ENCODE measurements around the gene CHST13.

- TF ChIP-seq POLR2AphosphoS5 (IDR thresholded peaks at IDR 0.05; ENCODE audit: low read depth, low read length): no peak
- TF ChIP-seq, protein P1, sequence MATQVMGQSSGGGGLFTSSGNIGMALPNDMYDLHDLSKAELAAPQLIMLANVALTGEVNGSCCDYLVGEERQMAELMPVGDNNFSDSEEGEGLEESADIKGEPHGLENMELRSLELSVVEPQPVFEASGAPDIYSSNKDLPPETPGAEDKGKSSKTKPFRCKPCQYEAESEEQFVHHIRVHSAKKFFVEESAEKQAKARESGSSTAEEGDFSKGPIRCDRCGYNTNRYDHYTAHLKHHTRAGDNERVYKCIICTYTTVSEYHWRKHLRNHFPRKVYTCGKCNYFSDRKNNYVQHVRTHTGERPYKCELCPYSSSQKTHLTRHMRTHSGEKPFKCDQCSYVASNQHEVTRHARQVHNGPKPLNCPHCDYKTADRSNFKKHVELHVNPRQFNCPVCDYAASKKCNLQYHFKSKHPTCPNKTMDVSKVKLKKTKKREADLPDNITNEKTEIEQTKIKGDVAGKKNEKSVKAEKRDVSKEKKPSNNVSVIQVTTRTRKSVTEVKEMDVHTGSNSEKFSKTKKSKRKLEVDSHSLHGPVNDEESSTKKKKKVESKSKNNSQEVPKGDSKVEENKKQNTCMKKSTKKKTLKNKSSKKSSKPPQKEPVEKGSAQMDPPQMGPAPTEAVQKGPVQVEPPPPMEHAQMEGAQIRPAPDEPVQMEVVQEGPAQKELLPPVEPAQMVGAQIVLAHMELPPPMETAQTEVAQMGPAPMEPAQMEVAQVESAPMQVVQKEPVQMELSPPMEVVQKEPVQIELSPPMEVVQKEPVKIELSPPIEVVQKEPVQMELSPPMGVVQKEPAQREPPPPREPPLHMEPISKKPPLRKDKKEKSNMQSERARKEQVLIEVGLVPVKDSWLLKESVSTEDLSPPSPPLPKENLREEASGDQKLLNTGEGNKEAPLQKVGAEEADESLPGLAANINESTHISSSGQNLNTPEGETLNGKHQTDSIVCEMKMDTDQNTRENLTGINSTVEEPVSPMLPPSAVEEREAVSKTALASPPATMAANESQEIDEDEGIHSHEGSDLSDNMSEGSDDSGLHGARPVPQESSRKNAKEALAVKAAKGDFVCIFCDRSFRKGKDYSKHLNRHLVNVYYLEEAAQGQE (IDR thresholded peaks at IDR 0.05; ENCODE audit: insufficient read depth in 1 of 2, low read depth in 2 of 2, low read length in 2 of 2): no peak
- TF ChIP-seq TAF1 (IDR thresholded peaks at IDR 0.05; ENCODE audit: borderline replicate concordance, insufficient read depth, low read length): no peak
- no peak for TF ChIP-seq FOXP2 (optimal IDR thresholded peaks at IDR 0.05; ENCODE audit: borderline replicate concordance, extremely low read depth, extremely low read length, insufficient read depth)
- no peak for TF ChIP-seq SIN3A (IDR thresholded peaks at IDR 0.05; ENCODE audit: borderline replicate concordance, insufficient read depth, low read length)
These were observed 13.3 kb downstream of the CHST13 start for GRCh38 chr3:126537116-126537729.
